ENCODE results near the gene CLASP1.

Gene CLASP1

DNA sequence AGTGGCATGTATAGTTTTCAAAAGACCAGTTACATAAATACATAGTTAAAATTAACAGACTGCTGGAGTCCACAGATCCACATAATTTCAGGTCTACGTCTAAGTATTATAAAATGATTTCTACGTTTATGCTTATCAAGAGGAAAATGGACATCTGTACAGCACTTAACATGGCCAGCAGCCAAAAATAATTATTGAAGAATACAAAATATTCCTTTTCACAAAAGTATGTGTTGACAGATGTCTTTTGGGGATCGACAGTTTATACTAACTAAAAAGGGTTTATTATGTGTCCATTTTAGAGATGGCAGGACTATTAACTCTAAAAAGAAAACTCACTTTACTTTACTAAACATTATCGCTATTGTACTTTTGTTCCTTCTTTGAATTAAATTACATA lies 231.4 kb downstream of the CLASP1 start:
- H3K79me2 ChIP-seq (ENCODE audit: low read length): no peaks in the 10 kb centered on the region
- H3K4me1 ChIP-seq (ENCODE audit: low read length): no peaks in the 10 kb centered on the region
- H2AFZ ChIP-seq (ENCODE audit: low read depth, low read length): no peak overlapping the region
- H3K36me3 ChIP-seq (replicated peaks; ENCODE audit: low read depth, low read length): peaks cover 4% of the 10 kb centered on the region
- TF ChIP-seq, protein P1, sequence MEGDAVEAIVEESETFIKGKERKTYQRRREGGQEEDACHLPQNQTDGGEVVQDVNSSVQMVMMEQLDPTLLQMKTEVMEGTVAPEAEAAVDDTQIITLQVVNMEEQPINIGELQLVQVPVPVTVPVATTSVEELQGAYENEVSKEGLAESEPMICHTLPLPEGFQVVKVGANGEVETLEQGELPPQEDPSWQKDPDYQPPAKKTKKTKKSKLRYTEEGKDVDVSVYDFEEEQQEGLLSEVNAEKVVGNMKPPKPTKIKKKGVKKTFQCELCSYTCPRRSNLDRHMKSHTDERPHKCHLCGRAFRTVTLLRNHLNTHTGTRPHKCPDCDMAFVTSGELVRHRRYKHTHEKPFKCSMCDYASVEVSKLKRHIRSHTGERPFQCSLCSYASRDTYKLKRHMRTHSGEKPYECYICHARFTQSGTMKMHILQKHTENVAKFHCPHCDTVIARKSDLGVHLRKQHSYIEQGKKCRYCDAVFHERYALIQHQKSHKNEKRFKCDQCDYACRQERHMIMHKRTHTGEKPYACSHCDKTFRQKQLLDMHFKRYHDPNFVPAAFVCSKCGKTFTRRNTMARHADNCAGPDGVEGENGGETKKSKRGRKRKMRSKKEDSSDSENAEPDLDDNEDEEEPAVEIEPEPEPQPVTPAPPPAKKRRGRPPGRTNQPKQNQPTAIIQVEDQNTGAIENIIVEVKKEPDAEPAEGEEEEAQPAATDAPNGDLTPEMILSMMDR (IDR thresholded peaks at IDR 0.05; ENCODE audit: low read depth, low read length): no peak
- no peak for TF ChIP-seq EZH2phosphoT487 (IDR thresholded peaks at IDR 0.05; ENCODE audit: low read depth)
- no peaks in the 10 kb centered on the region for H3K27me3 ChIP-seq (ENCODE audit: low read depth, low read length)
- no peak overlapping the region for H3K4me2 ChIP-seq (ENCODE audit: low read length)
- H3K4me3 ChIP-seq (ENCODE audit: low read length): no peak overlapping the region
- H4K20me1 ChIP-seq (ENCODE audit: insufficient read depth, low read length): no peaks in the 10 kb centered on the region
- no peak overlapping the region for H3K27ac ChIP-seq (ENCODE audit: low read length)
- H3K9ac ChIP-seq (ENCODE audit: low read length): no peak overlapping the region
- no peaks in the 10 kb centered on the region for H3K9me3 ChIP-seq (ENCODE audit: insufficient read depth, low read length)

DNA sequence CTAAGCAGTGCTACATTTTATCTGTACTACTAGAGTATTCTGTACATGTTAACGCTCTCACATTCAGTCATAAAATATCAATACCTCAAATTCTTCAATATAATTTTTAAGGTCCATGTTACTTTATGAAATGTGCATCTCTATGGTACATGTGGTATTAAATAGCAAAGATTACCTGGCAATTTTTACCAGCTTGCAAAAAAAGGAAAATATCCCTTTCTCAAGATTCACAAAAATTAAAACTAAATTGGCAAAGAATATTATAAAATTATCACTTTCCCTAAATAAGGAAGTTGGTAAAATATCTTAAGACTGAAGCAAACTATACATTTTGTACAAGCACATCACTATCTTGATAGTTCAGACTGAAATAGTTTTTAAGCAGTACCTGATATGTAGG lies 233.5 kb downstream of the CLASP1 start:
- no peak for TF ChIP-seq EZH2phosphoT487 (IDR thresholded peaks at IDR 0.05; ENCODE audit: low read depth)
- TF ChIP-seq, protein P1 (IDR thresholded peaks at IDR 0.05; ENCODE audit: low read depth, low read length): no peak
- H3K9ac ChIP-seq (ENCODE audit: low read length): no peak overlapping the region

DNA sequence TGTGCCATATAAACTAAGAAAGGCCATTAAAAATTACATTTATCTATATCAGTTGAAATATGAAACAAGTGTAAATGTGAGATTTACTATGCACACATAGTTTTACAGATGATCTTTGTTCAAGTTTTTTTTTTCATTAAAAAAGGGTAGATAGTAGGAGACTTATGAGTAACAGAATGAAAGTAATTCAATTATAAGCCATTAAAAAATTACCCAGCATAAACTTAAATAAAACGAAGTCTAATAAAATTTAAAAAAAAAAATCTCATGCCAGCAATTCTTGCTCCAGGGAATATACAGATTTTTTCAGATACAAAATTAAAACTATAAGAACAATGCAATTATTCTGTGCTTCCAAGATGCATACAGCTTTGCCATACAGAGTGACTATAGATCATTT lies 236.9 kb downstream of the CLASP1 start:
- H2AFZ ChIP-seq (ENCODE audit: low read depth, low read length): no peak overlapping the region
- H3K9me3 ChIP-seq (ENCODE audit: insufficient read depth, low read length): no peaks in the 10 kb centered on the region
- H3K27me3 ChIP-seq (ENCODE audit: low read depth, low read length): no peaks in the 10 kb centered on the region
- no peak overlapping the region for H3K4me3 ChIP-seq (ENCODE audit: low read length)
- TF ChIP-seq, protein P1 (IDR thresholded peaks at IDR 0.05; ENCODE audit: low read depth, low read length): no peak
- TF ChIP-seq EZH2phosphoT487 (IDR thresholded peaks at IDR 0.05; ENCODE audit: low read depth): no peak
- no peaks in the 10 kb centered on the region for H3K79me2 ChIP-seq (ENCODE audit: low read length)
- no peaks in the 10 kb centered on the region for H4K20me1 ChIP-seq (ENCODE audit: insufficient read depth, low read length)
- peaks cover 6% of the 10 kb centered on the region for H3K36me3 ChIP-seq (replicated peaks; ENCODE audit: low read depth, low read length)
- no peak overlapping the region for H3K9ac ChIP-seq (ENCODE audit: low read length)
- no peak overlapping the region for H3K27ac ChIP-seq (ENCODE audit: low read length)
- H3K4me2 ChIP-seq (ENCODE audit: low read length): no peak overlapping the region
- H3K4me1 ChIP-seq (ENCODE audit: low read length): no peaks in the 10 kb centered on the region

More for the DNA sequence above, 233.5 kb downstream of the CLASP1 start:
- H2AFZ ChIP-seq (ENCODE audit: low read depth, low read length): no peak overlapping the region
- peaks cover 4% of the 10 kb centered on the region for H3K36me3 ChIP-seq (replicated peaks; ENCODE audit: low read depth, low read length)
- H3K9me3 ChIP-seq (ENCODE audit: insufficient read depth, low read length): no peaks in the 10 kb centered on the region
- no peaks in the 10 kb centered on the region for H4K20me1 ChIP-seq (ENCODE audit: insufficient read depth, low read length)
- H3K27ac ChIP-seq (ENCODE audit: low read length): no peak overlapping the region
- H3K79me2 ChIP-seq (ENCODE audit: low read length): no peaks in the 10 kb centered on the region
- H3K4me3 ChIP-seq (ENCODE audit: low read length): no peak overlapping the region
- H3K4me2 ChIP-seq (ENCODE audit: low read length): no peak overlapping the region
- H3K27me3 ChIP-seq (ENCODE audit: low read depth, low read length): no peaks in the 10 kb centered on the region
- no peaks in the 10 kb centered on the region for H3K4me1 ChIP-seq (ENCODE audit: low read length)

DNA sequence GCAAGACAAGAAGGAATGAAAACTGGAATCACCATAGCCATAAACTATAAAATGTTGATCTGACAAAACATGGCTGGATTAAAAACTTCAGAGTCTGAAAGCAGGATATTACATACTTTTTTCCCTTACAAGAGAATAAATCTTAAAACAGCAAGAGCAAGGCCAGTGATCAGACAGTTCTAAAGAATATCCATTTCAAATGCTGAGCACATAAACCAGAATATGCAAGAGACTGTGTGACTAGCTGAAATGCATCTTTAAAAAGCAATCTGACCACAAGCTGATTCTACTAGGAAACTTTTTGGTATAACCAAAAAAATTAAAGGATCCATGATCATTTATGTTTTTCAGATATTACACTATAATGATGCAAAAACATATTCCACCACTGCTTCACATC lies 239.3 kb downstream of the CLASP1 start:
- Histone ChIP-seq H3K36me3 (replicated peaks; ENCODE audit: low read depth, low read length) (peaks cover 7% of the 10 kb centered on the region), H3K4me1 (ENCODE audit: low read length) (no peaks in the 10 kb centered on the region), H3K9me3 (ENCODE audit: insufficient read depth, low read length) (no peaks in the 10 kb centered on the region)

More for the DNA sequence above, 239.3 kb downstream of the CLASP1 start:
- H3K27ac ChIP-seq (ENCODE audit: low read length): no peak overlapping the region
- no peak for TF ChIP-seq EZH2phosphoT487 (IDR thresholded peaks at IDR 0.05; ENCODE audit: low read depth)
- TF ChIP-seq, protein P1 (IDR thresholded peaks at IDR 0.05; ENCODE audit: low read depth, low read length): no peak
- H4K20me1 ChIP-seq (ENCODE audit: insufficient read depth, low read length): no peaks in the 10 kb centered on the region
- H3K79me2 ChIP-seq (ENCODE audit: low read length): no peaks in the 10 kb centered on the region
- H3K27me3 ChIP-seq (ENCODE audit: low read depth, low read length): no peaks in the 10 kb centered on the region
- H2AFZ ChIP-seq (ENCODE audit: low read depth, low read length): no peak overlapping the region
- H3K9ac ChIP-seq (ENCODE audit: low read length): no peak overlapping the region
- H3K4me3 ChIP-seq (ENCODE audit: low read length): no peak overlapping the region
- H3K4me2 ChIP-seq (ENCODE audit: low read length): no peak overlapping the region
